GM18520 (cell line): ENCODE results near the gene TMBIM6.

ENCODE experiments used
- ATAC-seq: cut with Tn5 transposase; IDR thresholded peaks from one replicate; pipeline ENCODE4 v1.9.1; 2021; ENCODE audit not compliant: unreplicated experiment

The TMBIM6 gene

DNA sequence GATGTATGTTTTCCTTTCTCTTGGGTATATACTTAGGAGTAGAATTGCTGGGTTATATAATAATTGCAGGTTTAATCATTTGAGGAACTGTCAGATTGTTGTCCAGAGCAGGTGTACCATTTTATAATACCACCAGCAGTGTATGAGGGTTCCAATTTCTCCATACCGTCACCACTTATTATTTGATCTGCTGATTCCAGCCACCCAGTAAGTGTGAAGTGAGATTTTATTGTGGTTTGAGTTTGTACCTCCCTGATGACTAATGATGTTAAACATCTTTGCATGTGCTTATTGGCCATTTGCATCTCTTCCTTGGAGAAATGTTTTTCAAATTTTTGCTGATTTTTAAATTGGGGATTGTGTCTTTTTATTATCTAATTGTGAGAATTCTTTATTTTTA, 71.8 kb downstream of the TMBIM6 start:
- no peak for ATAC-seq
